GM18498 (cell line): ENCODE data around the gene CLUH.

Experiments used
- ATAC-seq: cut with Tn5 transposase; IDR thresholded peaks from one replicate; pipeline ENCODE4 v1.9.1; 2021; ENCODE audit warnings: mild to moderate bottlenecking, moderate library complexity; ENCODE audit not compliant: unreplicated experiment

Gene CLUH

DNA sequence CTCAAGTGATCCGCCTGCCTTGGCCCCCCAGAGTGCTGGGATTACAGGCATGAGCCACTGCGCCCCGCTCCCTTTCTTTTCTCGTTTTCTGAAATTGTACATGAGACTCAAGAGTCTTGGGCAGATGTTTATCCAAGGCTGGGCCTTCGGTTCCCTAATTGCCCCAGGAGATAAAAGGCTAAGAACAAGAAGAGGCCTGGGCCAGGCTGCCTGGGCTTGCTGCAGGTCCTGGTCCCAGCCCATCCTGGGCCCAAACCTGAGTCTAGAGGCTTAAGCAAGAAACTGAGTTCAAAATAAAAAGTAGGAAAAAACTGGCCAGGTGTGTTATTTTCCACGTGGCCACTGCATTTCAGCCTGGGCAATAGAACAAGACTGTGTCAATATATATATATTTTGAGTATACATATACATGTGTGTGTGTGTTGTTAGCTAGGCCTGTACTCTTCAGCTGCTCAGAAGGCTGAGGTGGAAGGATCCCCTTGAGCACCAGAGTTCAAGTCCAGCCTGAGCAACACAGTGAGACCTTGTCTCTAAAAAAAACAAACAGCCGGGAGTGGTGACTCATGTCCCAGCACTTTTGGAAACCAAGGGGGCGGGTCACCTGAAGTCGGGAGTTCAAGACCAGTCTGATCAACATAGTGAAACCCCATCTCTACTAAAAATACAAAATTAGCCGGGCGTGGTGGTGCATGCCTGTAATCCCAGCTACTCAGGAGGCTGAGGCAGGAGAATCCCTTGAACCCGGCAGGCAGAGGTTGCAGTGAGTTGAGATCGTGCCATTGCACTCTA is 6.8 kb upstream of the CLUH start:
- no peak for ATAC-seq

DNA sequence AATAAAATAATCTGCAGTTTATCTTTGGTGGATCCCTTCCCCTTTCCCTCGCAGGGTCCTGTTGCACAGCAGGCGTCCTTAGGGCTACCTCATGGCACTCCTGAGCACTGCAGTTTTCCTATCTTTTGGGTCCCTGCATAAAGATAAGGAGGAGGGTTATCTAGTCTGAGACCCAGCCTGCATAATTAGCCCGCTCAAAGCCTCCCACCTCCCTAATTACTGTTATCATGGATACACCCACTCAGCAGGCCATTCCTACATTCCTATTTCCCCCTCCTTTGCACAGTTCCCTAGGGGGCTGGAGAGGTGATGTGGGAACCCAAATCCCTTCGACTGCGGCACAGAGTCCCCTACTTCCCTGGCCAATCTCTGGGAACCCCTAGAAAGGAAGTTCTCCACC is 5.1 kb upstream of the CLUH start:
- ATAC-seq = no peak

DNA sequence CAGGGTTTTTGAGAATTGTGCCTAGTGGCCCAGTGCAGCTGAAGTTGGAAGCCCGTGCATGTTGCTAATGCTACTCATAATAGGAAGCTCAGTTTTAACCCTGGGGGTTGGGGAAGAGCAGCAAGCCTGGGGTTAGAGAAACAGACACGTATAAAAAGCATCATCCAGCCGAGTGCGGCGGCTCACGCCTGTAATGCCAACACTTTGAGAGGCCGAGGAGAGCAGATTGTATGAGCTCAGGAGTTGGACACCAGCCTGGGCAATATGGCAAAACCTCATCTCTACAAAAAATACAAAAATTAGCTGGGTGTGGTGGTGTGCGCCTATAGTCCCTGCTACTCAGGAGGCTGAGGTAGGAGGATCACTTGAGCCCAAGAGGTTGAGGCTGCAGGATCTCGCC is 2.3 kb upstream of the CLUH start:
- ATAC-seq = no peak

DNA sequence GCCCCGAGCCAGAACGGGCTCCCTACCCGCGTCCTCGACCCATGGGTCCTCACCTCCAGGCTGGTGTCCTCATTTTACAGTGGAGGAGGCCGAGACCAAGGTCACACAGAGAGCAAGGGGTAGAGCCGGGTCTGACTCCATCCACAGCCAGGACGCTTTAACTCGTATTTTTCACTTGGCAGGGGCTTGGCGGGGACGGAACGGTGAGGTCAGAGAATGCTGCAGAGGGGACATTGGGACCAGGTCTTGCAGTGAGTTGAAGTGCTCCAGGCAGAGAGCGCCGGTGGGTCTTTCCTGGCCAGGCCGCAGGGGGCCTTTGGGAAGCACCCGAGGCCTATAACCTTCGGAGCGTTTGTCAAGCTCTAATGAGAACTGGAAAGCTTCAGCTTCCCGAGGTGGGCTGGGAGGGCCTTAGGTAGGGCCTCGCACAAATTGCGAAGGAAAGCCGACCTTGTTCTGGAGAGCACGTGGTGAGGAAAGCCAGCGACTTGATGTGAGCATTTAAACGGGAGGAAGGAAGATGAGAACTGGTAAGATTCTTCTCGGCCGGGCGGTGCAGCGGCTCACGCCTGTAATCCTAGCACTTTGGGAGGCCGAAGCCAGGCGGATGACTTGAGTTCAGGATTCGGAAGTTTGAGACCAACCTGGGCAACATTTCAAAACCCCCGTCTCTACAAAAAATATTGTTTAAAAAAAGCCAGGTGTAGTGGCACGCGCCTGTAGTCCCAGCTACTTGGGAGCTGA is 908 bp upstream of the CLUH start:
- ATAC-seq = no peak

DNA sequence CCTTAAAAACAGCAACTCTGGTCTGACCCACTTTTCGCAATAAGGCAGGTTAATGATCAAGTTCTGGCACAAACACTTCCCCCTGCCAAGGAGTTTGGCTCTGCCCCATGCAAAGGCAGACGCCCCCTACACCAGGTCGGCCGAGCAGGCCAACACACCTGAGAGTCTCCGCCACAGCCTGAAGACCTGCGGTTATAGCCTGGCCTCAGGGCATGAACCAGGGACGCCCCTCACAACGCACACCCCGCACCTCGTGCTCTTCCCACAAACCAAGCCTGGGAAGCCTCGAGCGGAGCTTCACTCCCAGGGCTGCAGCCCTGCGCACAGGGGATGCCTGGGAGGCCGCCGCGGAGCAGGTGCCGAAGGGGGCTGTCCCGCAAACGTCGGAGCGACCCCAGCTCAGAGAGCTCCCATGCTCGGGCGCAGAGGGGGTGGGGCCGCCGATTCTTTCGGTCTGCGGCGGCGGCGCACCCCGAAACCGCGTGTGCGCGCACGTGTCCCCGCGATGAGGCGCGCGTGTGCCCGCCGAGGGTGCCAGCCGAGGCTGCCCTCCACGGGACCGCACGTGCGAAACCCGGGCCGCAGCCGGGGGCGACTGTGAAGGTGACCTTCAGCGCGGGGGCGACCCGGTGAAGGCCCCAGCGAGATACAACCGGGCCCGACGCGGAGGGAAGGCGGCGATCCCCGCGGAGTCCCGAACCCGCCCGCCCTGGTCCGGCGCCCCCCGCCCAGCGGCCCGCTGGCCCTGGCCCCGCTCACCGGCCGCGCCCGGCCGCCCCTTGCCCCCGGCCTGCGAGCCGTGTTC is 559 bp downstream of the CLUH start:
- ATAC-seq = peak; percentile 34

DNA sequence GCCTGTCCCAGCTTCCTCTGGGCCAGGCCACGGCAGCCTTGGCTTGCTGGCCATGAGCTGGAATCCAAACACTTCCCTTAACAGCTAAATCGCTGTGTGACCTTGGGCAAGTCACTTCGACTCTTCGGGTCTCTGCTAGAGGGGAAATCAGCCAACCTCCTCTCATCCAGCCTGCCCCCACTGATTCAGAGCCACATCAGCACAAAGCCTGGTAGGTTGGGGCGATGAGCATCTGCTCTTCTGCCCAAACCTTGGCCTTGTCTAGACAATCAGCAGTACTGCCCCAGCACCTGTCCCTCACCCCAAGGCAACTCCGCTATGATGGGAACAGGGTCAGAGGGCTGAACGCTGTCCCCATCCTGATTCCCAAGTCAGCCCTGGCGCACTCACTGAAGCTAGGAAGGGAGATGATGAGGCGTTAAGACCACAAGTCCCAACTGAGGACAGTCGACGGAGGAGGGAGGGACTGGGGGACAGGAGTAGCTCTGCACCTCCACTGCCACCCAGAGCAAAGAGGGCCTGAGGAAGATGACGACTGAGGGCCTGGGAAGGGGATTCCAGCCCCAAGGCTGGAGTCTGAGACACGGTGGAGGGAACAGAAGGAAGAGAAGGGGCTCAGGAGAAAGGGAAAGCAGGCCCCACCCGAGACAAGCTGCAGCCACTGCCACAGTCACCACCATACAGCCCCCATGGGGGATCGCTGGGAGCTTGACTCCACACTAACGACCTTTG is 1.3 kb downstream of the CLUH start:
- ATAC-seq = no peak

DNA sequence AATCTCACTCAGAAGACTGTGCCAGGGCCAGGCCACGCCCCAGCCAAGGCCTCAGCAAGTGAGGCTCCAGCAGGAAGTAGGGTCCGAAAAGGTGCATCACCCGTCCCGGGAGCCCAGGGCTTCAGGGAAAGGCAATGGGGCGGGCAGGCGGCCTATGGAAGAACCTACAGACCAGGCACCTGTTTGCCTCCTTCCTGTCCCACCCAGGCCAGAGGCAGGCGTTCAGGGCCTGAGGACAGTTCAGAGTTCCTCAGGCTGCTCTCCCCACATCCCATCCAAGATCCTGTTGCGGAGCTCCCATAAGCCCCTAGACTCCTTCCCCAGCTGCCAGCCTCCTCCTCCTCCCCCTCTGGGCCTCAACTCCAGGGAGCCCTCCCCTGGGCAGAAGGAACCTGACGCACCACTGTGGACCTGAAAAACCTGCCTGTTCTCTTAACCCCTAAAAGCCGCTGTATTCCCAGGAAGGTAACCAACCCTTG is 2.3 kb downstream of the CLUH start:
- no peak for ATAC-seq

DNA sequence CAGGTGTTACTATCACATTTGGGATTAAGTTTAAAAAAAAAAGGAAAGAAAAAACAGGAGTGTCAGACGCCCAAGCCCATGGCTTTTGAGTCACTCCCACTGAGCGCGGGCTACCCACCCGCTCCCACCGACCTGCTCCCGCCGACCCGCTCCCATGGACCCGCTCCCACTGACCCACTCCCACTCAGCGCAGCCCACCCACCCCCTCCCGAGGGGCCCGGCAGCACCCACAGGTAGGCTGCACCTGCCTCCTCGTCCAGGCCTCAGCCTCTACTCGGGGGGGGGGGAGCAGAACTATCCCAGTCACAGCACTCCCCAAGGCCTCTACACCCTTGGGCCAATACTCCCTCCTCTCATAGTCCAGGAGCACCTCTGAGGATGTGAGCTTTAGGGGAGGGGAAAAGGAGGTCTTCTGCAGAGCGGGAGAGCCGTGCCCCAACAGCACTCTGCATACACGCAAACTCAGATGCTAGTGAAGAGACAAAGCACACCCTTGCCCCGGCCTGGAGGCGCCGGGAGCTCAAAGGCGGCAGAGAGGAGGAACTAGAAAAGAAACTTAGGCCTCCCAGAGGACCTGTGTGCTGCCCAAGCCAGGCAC is 2.9 kb downstream of the CLUH start:
- ATAC-seq = no peak

DNA sequence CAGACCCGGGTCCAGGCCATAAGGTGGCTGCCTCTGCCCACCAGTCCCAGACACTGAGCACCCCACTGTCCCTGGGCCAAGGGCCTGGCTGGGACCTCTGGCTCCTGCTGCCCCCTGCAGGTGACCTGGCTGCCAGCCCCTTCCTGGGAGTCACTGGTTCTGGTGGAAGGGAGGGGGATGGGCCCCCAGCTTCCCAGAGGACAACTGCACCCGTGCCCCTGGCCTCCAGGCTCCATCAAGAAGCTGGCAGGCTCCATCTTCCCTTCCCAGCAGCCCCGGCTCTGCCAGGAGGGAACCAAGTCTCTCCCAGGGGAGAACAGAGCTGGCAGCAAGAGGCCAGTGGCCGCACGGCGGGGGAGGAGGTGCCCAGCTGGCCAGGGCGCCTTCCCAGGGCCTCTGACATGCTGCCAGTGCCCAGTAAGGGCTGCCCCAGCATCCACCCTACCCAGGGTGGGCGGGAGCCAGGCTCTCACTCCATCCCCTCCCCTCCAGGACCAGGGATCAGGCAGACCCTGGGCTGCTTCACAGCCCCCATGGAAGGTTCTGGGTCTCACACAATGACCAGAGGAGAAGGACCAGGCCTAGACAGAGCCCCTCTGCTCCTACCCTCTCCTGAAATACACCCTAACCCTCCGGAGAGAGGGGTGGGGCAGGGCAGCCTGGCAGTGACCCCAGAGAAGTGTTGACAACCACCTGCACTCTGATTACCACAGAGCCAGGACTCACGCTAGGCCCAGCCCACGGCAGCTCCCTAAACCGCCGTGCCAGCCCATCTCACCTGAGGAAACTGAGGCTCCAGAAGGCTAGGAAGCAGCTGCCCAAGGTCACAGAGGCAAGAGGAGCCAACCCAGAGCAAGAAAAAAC is 3.6 kb downstream of the CLUH start:
- ATAC-seq = no peak

DNA sequence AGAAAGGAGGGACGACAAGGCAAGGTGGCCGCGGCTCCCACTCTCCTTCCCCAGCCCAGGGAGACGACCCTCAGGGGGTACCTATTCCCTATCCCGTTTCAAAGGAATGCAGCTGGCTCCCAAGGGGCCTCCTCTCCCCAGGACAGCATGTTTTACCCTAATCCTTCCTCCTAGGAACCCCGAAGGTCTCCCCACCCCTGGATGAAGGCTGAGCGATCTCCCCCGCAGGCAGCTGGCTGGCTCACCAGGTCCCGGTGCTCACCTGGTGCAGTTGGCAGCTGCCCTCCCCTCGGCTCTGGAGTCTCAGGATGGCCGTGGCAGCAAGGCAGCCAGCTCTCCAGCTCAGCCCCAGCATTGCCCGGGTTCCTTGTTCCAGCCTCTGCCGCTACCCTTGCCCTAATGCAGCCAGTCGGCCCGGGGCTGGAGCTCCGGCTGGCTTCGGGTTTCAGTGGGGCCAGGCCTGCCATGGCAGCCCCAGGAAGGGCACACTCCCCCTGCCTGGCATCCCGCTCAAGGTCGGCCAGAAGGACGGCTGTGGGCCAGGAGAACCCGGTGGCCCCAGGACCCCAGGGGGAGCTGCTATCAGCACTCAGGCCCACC is 4.6 kb downstream of the CLUH start:
- no peak for ATAC-seq

DNA sequence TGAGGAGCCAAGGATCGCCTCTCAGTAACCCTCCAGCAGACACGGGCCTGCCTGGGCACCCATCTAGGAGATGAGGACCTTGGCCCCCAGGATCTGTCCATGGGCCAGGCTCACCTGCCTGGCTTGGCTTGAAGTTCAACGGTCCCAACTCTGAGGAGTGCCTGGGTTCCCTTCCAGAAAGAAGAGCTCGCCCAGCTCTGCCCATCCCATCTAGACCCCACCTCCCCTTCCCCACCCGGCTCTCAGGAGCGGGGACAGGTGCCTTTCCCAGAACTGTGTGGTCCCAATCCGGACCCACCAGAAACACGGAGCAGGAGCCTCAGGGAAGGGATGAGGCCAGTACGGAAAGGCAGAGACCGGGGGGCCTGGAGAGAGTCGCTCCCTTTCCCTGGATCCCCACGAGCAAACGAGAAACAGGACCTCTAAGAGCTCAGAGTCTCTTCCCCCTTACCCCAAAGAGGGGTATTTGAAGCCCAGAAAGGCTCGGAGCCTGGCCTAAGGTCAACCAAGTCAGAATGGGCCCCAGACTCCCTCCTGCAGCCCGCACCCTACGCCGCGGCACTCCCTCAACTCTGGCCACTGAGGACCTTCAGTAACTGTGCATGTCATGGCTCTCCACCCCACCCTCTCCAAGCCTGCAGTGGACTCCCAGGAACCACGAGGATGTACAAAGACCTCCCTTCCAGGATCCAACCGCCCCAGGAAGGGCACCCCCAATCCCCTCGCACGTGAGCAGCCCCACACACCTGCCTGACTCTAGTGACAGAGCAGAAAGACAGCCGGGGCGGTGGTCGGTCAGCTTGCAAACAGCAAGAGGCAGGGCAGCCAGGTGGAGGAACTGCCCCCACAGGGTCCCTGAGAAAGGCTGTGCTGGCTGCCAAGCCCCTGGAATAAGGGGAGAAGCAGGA is 5.4 kb downstream of the CLUH start:
- ATAC-seq = no peak

DNA sequence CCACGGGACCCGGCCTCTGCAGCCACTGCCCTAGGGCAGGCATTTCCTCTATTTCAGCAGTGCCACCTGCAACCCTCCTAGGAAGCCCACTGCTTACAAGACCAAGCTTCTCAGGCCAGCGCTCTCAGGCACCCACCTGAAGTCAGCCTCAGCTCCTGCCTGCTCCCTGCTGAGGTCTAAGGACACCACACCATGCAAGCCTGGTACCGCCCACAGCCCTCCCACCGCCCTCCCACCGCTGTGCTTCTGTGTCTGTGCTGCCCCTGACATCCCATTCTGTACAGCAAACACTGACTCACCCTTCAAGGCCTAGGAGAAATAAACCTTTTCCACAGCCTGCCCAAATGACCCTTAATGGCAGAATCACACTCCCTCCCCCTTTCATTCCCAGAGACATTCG is 6.3 kb downstream of the CLUH start:
- no peak for ATAC-seq

DNA sequence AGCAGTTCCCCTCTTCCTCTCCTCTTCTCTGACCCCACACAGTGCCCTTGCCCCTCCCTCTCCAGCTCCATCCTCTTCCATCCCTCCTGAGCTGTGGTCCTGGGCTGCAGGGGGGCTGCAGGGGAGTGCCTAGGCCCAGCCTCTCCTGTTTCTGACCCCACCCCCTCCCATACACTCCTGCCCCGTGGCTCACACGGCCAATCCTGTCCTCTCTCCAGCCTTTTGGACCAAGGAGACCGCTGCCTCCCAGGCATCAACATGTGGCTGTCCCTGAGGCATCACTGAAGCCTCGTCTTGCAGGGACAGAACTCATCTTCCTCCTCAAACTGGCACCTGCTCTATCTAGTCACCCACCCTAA is 6.7 kb downstream of the CLUH start:
- no peak for ATAC-seq

DNA sequence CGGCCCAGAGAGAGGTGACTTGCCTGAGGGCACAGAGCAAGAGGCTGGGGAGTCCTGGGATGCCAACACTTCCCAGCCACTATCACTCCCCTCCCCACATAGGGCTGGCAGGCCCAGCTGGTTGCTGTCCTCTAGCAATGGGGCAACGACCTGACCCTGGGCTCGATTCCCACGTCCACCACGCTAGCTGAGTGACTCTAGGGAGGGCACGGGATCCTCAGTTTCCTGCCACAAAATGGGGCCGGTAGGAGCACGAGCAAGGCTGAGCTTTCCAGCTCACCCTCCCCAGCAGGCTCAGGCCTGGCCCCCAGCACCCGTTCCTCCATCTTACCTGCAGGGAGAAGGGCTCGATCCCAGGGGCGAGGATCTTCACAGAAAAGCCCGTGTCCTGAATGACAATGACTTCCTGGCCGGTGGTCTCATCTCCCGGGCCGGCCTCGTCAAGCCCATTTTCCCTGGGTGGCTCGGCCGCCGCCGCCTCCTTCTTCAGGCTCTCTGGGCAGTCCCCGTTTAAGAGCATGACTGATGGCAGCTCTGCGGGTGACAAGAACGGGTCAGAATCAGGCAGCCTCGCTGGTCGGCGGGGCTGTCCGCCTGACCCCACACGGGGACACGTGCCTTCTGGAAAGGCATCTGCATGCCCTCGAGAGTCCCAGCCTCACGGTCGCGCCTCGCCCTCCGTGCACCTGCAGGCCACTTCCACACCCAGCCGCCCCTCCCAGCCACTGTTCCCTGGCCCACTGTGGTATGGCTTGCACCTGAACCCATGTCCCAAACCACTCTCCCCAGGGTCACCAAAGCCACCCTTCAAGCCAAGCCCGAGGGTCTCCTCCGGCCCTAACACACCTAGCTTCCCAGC is 7.3 kb downstream of the CLUH start:
- ATAC-seq = no peak

DNA sequence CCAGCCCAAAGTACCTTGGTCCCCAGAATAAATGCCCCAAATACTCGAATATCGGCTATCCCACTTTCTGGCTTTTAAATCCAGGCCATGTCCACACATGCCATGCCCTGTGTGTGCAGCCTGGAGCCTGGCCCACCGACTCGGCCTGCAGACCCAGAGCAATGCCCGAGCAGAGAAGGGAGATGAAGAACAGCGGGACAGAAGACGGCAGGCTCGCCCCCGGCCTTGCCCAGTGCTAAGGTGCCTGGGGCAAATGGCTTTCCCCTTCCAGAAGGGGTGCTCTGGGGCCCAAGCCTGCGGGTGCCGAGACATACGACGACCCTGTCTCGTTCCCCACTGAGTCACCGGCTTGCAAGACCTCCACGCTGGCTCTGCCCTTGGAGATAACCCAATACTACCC is 8.0 kb downstream of the CLUH start:
- ATAC-seq = no peak

DNA sequence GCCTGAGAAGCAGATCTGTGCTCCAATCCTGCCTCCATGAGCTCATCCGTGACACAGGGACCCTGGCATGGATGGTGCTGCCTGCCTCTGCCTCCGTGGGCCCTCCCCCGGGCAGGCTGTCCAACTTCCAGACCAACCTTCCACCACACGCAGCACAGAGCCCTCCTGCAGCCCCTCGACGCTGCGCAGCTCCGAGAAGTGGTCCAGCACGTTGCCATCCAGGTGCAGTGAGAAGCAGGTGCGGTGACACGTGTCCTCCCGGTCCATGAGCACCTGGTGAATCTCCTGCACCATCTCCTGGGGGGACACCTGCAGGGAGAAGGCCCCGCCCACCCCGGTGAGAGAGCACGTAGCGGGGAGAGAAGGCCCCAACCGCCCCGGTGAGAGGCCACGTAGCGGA is 8.4 kb downstream of the CLUH start:
- ATAC-seq = no peak

DNA sequence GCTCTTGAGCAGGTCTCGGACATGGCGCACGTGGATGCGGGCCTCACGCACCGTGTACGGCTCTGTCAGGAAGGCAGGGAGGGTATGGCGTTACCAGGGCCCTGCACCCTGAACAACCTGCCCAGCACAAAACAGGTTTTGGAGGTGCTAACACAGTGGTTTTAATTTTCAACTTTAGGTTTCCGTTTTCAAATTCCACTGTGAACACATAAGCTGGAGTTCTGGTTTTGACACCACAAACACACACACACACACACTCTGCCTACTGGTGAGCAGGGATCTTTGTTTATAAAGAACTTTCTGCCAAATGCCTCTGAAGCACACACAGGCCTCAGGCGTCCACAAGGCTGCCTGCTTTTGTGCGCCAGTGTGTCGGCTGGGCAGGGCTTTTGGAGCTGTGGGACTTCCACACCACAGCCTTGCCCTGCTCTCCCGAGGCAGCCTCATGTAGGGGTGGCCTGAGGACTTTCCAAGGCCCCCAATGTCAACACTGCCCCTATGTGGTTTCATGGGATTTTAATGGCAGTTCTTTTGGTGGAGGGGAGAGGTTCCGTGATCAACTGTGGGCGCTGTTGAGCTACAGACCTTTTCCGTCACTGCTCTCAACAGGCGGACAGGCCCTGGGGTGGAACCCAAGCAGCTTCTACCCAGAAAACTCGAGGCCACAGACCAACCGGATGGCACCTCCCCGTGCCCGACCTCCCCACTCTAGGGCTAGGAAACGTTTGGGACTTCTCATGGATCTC is 9.4 kb downstream of the CLUH start:
- ATAC-seq = no peak
